K562 (cell line): Measurements from ENCODE around the gene SPCS3. TPM values are rescaled to one million over a fixed set of nuclear protein-coding genes. Genes with fewer than 3 reads are reported as not detected.
A peak's percentile ranks its signal among the peaks of the same experiment; 100 is the strongest.

Source experiments
- ATAC-seq: fragments of 200-7000 bp; cut with Tn5 transposase; 3 replicates; pipeline ENCODE4 v1.9.1; 2020; ENCODE audit warnings: moderate library complexity
- BruUV-seq: library from RNA; stranded (reverse); fragments of 400-500 nt; replicated peaks from 2 replicates; lab custom pipeline; 2021; lab: Mats Ljungman, UMichigan
- CTCF ChIA-PET: fragments of 300-600 bp; formaldehyde crosslinking; extraction: SDS; loops from one replicate; lab custom pipeline; 2021; ENCODE audit warnings: low intra/inter-chr PET ratio; lab: Yijun Ruan, JAX
- POLR2A ChIA-PET: fragments of 300-600, 350-650 bp; sonication (Branson Sonifier 250); formaldehyde crosslinking; extraction: SDS; loops from one replicate; lab custom pipeline; 2021; ENCODE audit warnings: antibody characterized with exemption, inconsistent platforms; lab: Yijun Ruan, JAX
- DNase-seq, 4 experiments: peaks; one replicate each; pipeline versions ENCODE4 v3.0.0 to v3.0.0-alpha.2; 2011 to 2018; ENCODE audit warnings: low spot score in 3 of 4, mixed read lengths in 3 of 4; ENCODE audit errors: extremely low read depth in 1 of 4
- FAIRE-seq: peaks from 2 replicates; lab custom pipeline; 2011; peaks lifted over from hg19 to GRCh38; lab: Jason Lieb, UNC
- H2AFZ ChIP-seq: 2 replicates; pipeline ENCODE4 v1.6.0; 2011; ENCODE audit warnings: low read depth, low read length, control low read depth, inconsistent platforms
- H3K27ac ChIP-seq: fragments of 200-600 bp; 3 replicates; pipeline ENCODE4 v1.8.0; 2011; ENCODE audit warnings: low read depth, mild to moderate bottlenecking, control low read depth, inconsistent platforms, low read length, moderate library complexity, mixed read lengths; ENCODE audit errors: extremely low read depth
- H3K27me3 ChIP-seq, 2 experiments: fragments of 300-600 bp in 1 of 2; 2 replicates in 1 of 2; 3 replicates in 1 of 2; pipeline versions ENCODE4 v1.6.0 to v1.8.0; 2011; ENCODE audit warnings: inconsistent platforms in 2 of 2, low read length in 2 of 2, mild to moderate bottlenecking in 1 of 2, mixed read lengths in 1 of 2, moderate library complexity in 1 of 2; ENCODE audit not compliant: control insufficient read depth in 2 of 2, insufficient read depth in 2 of 2
- H3K36me3 ChIP-seq: fragments of 300-600 bp; 3 replicates; pipeline ENCODE4 v1.8.0; 2011; ENCODE audit warnings: mild to moderate bottlenecking, low read length, inconsistent platforms; ENCODE audit not compliant: control insufficient read depth, insufficient read depth
- H3K4me1 ChIP-seq, 2 experiments: fragments of 200-600 bp in 1 of 2; replicated peaks in 1 of 2; 2 replicates in 1 of 2; 3 replicates in 1 of 2; pipeline versions ENCODE4 v1.5.1 to v1.8.0; 2011; ENCODE audit warnings: inconsistent platforms in 2 of 2, low read length in 2 of 2, mild to moderate bottlenecking in 1 of 2, mixed read lengths in 1 of 2, moderate library complexity in 1 of 2; ENCODE audit not compliant: control insufficient read depth in 2 of 2, insufficient read depth in 2 of 2
- H3K4me2 ChIP-seq: 2 replicates; pipeline ENCODE4 v1.6.1; 2011; ENCODE audit warnings: low read length, control low read depth, inconsistent platforms, mixed read lengths; ENCODE audit not compliant: insufficient read depth
- H3K4me3 ChIP-seq: fragments of 200-600 bp; sonication (generic), shearing (Covaris generic); 2 replicates; pipeline ENCODE4 v1.5.1; 2016; ENCODE audit warnings: control low read depth, inconsistent platforms
- H3K79me2 ChIP-seq: fragments of 200-600 bp; 3 replicates; pipeline ENCODE4 v1.8.0; 2011; ENCODE audit warnings: low read length, inconsistent platforms; ENCODE audit not compliant: control insufficient read depth, insufficient read depth
- H3K9ac ChIP-seq, 2 experiments: 2 replicates each; pipeline versions ENCODE4 v1.6.0 to v1.6.1; 2011; ENCODE audit warnings: low read depth in 2 of 2, low read length in 2 of 2, control low read depth in 1 of 2, inconsistent platforms in 1 of 2, mild to moderate bottlenecking in 1 of 2, mixed read lengths in 1 of 2; ENCODE audit not compliant: insufficient read depth in 1 of 2
- H3K9me1 ChIP-seq: one replicate; pipeline ENCODE4 v1.6.0; 2011; ENCODE audit warnings: inconsistent platforms, mild to moderate bottlenecking, low read length, moderate library complexity; ENCODE audit not compliant: control insufficient read depth, insufficient read depth
- H3K9me3 ChIP-seq: replicated peaks from 2 replicates; pipeline ENCODE4 v1.5.1; 2011; ENCODE audit warnings: low read depth, low read length, inconsistent platforms; ENCODE audit not compliant: control insufficient read depth, insufficient read depth
- H4K20me1 ChIP-seq: replicated peaks from 2 replicates; pipeline ENCODE4 v1.6.1; 2011; ENCODE audit warnings: low read length, inconsistent platforms, mixed read lengths; ENCODE audit not compliant: control insufficient read depth, insufficient read depth
- ARID4B ChIP-seq: sonication (generic); formaldehyde crosslinking; IDR thresholded peaks from 2 replicates; pipeline ENCODE4 v1.8.0; 2022; ENCODE audit warnings: mild to moderate bottlenecking, missing genetic modification reagents
- ASH1L ChIP-seq: fragments of 450-650 bp; IDR thresholded peaks from 2 replicates; pipeline ENCODE4 v1.6.1; 2018; ENCODE audit warnings: borderline replicate concordance, mild to moderate bottlenecking, low read depth; ENCODE audit not compliant: partially characterized antibody
- BHLHE40 ChIP-seq: IDR thresholded peaks from 2 replicates; pipeline ENCODE4 v1.6.1; 2011; ENCODE audit warnings: low read length, improper control_type of control experiment
- CREB3 ChIP-seq: fragments of 450-650 bp; conservative IDR thresholded peaks from 2 replicates; pipeline ENCODE4 v1.6.1; 2016; ENCODE audit warnings: missing genetic modification characterization, low read depth, mild to moderate bottlenecking, missing compliant biosample characterization, moderate library complexity
- CTBP1 ChIP-seq: fragments of 450-650 bp; IDR thresholded peaks from 2 replicates; pipeline ENCODE4 v1.6.1; 2016; ENCODE audit warnings: borderline replicate concordance
- DPF2 ChIP-seq: fragments of 450-650 bp; IDR thresholded peaks from 2 replicates; pipeline ENCODE4 v1.6.1; 2016
- FOSL1 ChIP-seq: fragments of 200-800 bp; sonication (Bioruptor generic); conservative IDR thresholded peaks from 2 replicates; pipeline ENCODE4 v1.6.1; 2016; ENCODE audit warnings: missing genetic modification characterization, missing compliant biosample characterization
- HNRNPLL ChIP-seq: fragments of 200-400 bp; formaldehyde crosslinking; IDR thresholded peaks from 2 replicates; pipeline ENCODE4 v1.6.1; 2017; ENCODE audit warnings: low read length, low read depth, mild to moderate bottlenecking; ENCODE audit not compliant: poor library complexity, severe bottlenecking
- JUND ChIP-seq, 2 experiments: IDR thresholded peaks; 2 replicates in 1 of 2; 3 replicates in 1 of 2; pipeline ENCODE4 v1.6.1; 2011; ENCODE audit warnings: borderline replicate concordance in 2 of 2, low read depth in 2 of 2, low read length in 2 of 2, improper control_type of control experiment in 1 of 2, missing biosample characterization in 1 of 2, missing genetic modification characterization in 1 of 2, missing genetic modification reagents in 1 of 2
- KDM2B ChIP-seq: fragments of 250-450 bp; sonication (Bioruptor Pico); IDR thresholded peaks from 2 replicates; pipeline ENCODE4 v1.8.0; 2021; ENCODE audit warnings: mild to moderate bottlenecking, moderate library complexity
- NFRKB ChIP-seq: fragments of 450-650 bp; IDR thresholded peaks from 2 replicates; pipeline ENCODE4 v1.6.1; 2016; ENCODE audit warnings: low read depth
- ZNF134 ChIP-seq: fragments of 250-450 bp; sonication (Bioruptor Pico); conservative IDR thresholded peaks from 2 replicates; pipeline ENCODE4 v1.4.0; 2020
- ZNF395 ChIP-seq: fragments of 200-800 bp; sonication (Bioruptor generic); IDR thresholded peaks from 2 replicates; pipeline ENCODE4 v1.6.1; 2017; ENCODE audit warnings: missing genetic modification characterization, missing compliant biosample characterization
- ZNF695 ChIP-seq: fragments of 450-650 bp; formaldehyde crosslinking; IDR thresholded peaks from 2 replicates; pipeline ENCODE4 v1.4.0; 2020; ENCODE audit warnings: mild to moderate bottlenecking, moderate library complexity
- ZSCAN29 ChIP-seq: fragments of 450-650 bp; IDR thresholded peaks from 2 replicates; pipeline ENCODE4 v1.6.1; 2017
- WGBS: fragments of 100-300 bp; shearing (Covaris generic); methylation state at CpG from one replicate; pipeline ENCODE4 v1.1.6; 2016; ENCODE audit warnings: low coverage, mixed read lengths; ENCODE audit not compliant: insufficient coverage; ENCODE audit errors: missing lambda C conversion rate; 5-methylcytosine and 5-hydroxymethylcytosine counted together
- in situ Hi-C: fragments of 300-500 bp; cut with MboI; formaldehyde crosslinking; loops from 4 replicates; pipeline ENCODE4 v1.15.0; 2018; ENCODE audit warnings: inconsistent platforms, mixed read lengths
- intact Hi-C: fragments of 100-400 bp; cut with micrococcal nuclease; formaldehyde crosslinking; loops from 2 replicates; pipeline ENCODE4 v1.14.2; 2022
- polyA plus RNA-seq, 8 experiments: library from polyadenylated mRNA; depleted of rRNA in 4 of 8; stranded (reverse) in 5 of 8; unstranded in 3 of 8; fragments of >200 nt; fragmentation: Nextera tagmentation in 2 of 8; fragmentation: Illumina TruSeq in 1 of 8; extraction: Ambion mirVana in 2 of 8; extraction: Trizol in 1 of 8; gene quantifications; 2 replicates each; pipeline versions ENCODE4 v1.2.1 to v1.2.3, GENCODE V29; 2011 to 2014; ENCODE audit warnings: inconsistent platforms in 1 of 8, missing spikeins in 1 of 8
- total RNA-seq, 7 experiments: library from RNA; depleted of rRNA in 6 of 7; stranded (reverse); fragments of >200 nt in 6 of 7; fragmentation: Illumina TruSeq in 2 of 7; extraction: Trizol in 2 of 7; gene quantifications; 2 replicates each; pipeline versions ENCODE4 v1.2.1 to v1.2.3, GENCODE V29; 2011 to 2021; ENCODE audit warnings: low replicate concordance in 1 of 7

The SPCS3 gene
- total and polyA plus RNA-seq, 9 of the 15 experiments (the other 6 are each of a cell fraction or from before 2014, with no cell fraction given) = 64.6 to 196 (median 85.4) TPM

- in situ Hi-C loops = no loop called here
- WGBS = 0% methylated on average over 12 of the region's 13 CpGs
- FAIRE-seq = no peak
- TF ChIP-seq NFRKB (0 out of 2 replicates have a peak, but pooled peaks have one; percentile 20), KDM2B (CRISPR knock-in tag) (no peak), ZNF134 (CRISPR knock-in tag) (no peak), FOSL1 (0 out of 2 replicates have a peak, but pooled peaks have one; percentile 11), ZNF695 (CRISPR knock-in tag) (no peak), ARID4B (CRISPR knock-in tag) (no peak), ZSCAN29 (no peak), ASH1L (no peak), HNRNPLL (no peak), BHLHE40 (peak; percentile 61; the same call in 1 of the 2 replicates), ZNF395 (CRISPR knock-in tag) (0 out of 2 replicates have a peak, but pooled peaks have one; percentile 13), DPF2 (peak; percentile 44; the same call in 1 of the 2 replicates), JUND (IDR thresholded peaks at IDR 0.05; ENCODE audit: borderline replicate concordance, low read depth, low read length) (no peak), JUND (tag; IDR thresholded peaks at IDR 0.05; ENCODE audit: borderline replicate concordance, low read depth, low read length) (0 out of 3 replicates have a peak, but pooled peaks have one; percentile 38), CTBP1 (no peak), CREB3 (no peak)
These were observed 539 bp upstream of the SPCS3 start for GRCh38 chr4:176319151-176319703.

More at GRCh38 chr4:176319151-176319703, 539 bp upstream of the SPCS3 start:
- H4K20me1 ChIP-seq = peaks cover 8% of the 10 kb centered on the region; the same call in 1 of the 2 replicates
- POLR2A ChIA-PET = interaction anchor here (0.8 to 1.4 kb wide), 3 partner anchors 10 to 25 kb away, joined by 3 to 5 read pairs (median 4); no protein-coding TSS in a partner anchor
- intact Hi-C loops = no loop called here
- peak overlapping the region; percentile 97 for H3K27ac ChIP-seq
- H3K4me1 ChIP-seq = peaks cover 0 to 4% of the 10 kb centered on the region in 2 experiments; a peak in 3 of 5 replicates
- H3K36me3 ChIP-seq = peaks cover 17% of the 10 kb centered on the region; the same call in 2 of the 3 replicates
- H3K9me1 ChIP-seq = no peaks in the 10 kb centered on the region
- no peaks in the 10 kb centered on the region for H3K9me3 ChIP-seq
- peak overlapping the region; percentile 96 for H2AFZ ChIP-seq
- ATAC-seq (peak; percentile 11), DNase-seq (peak in 2 of 4 experiments; percentile 22 to 26)
- peaks cover 45% of the 10 kb centered on the region for H3K79me2 ChIP-seq
- H3K4me3 ChIP-seq = peak overlapping the region; percentile 92
- H3K9ac ChIP-seq = peak overlapping the region; percentile 89 to 95; a peak in 3 of 4 replicates
- BruUV-seq = TSS peak; percentile 77
- H3K27me3 ChIP-seq = no peaks in the 10 kb centered on the region
- CTCF ChIA-PET = no interaction called here
- H3K4me2 ChIP-seq = peak overlapping the region; percentile 84
